Smooth muscle cell of the umbilical artery (primary cell): Measurements from ENCODE around the gene TRIM51. TPM values are rescaled to one million over a fixed set of nuclear protein-coding genes. Genes with fewer than 3 reads are reported as not detected.

ENCODE experiments used
- total RNA-seq: library from RNA; depleted of rRNA; stranded (reverse); fragments of >200 nt; gene quantifications from 2 replicates; pipeline ENCODE4 v1.2.3, GENCODE V29; 2014

The TRIM51 gene
- total RNA-seq, result not detected in 2 replicates

GRCh38 chr11:55882997-55883396 lies at the start of gene TRIM51:
Gene TRIM51 (plus strand): TSS chr11:55883297. CDS start chr11:55885429, 2,132 bp downstream.

GRCh38 chr11:55838452-55838851 lies 44.6 kb upstream of the TRIM51 start, which contains the start of gene OR5D16:
Gene OR5D16 (plus strand): TSS chr11:55838752. CDS start chr11:55838752, 0 bp downstream.

GRCh38 chr11:55914482-55914881 lies 31.4 kb downstream of the TRIM51 start, which contains the start of gene OR5W2:
Gene OR5W2 (minus strand): TSS chr11:55914582. CDS start chr11:55914582, 0 bp downstream.

GRCh38 chr11:55936300-55936699 lies 53.2 kb downstream of the TRIM51 start, which contains the start of gene OR5I1:
Gene OR5I1 (minus strand): TSS chr11:55936400. CDS start chr11:55936400, 0 bp downstream.

Other genes with a start within 250 kb of the TRIM51 start
- gene OR4P4, start 248.2 kb upstream of the TRIM51 start, total RNA-seq, result not detected in 2 replicates
- gene OR4S2, start 235.0 kb upstream of the TRIM51 start, total RNA-seq, result not detected in 2 replicates
- not detected in 2 replicates for gene OR4C6, start 221.1 kb upstream of the TRIM51 start, total RNA-seq
- not detected in 2 replicates for gene OR5D13, start 109.9 kb upstream of the TRIM51 start, total RNA-seq
- not detected in 2 replicates for gene OR5D14, start 87.7 kb upstream of the TRIM51 start, total RNA-seq
- not detected in 2 replicates for gene OR5L1, start 71.9 kb upstream of the TRIM51 start, total RNA-seq
- not detected in 2 replicates for gene OR5D18, start 63.7 kb upstream of the TRIM51 start, total RNA-seq
- gene OR5L2, start 56.1 kb upstream of the TRIM51 start, total RNA-seq, result not detected in 2 replicates
- gene OR5D16, start 44.5 kb upstream of the TRIM51 start, total RNA-seq, result not detected in 2 replicates
- gene OR5W2, start 31.3 kb downstream of the TRIM51 start, total RNA-seq, result not detected in 2 replicates
- gene OR5I1, start 53.1 kb downstream of the TRIM51 start, total RNA-seq, result not detected in 2 replicates
- gene OR10AG1, start 86.6 kb downstream of the TRIM51 start, total RNA-seq, result not detected in 2 replicates
- not detected in 2 replicates for gene OR5F1, start 111.3 kb downstream of the TRIM51 start, total RNA-seq
- gene OR5AS1, start 144.4 kb downstream of the TRIM51 start, total RNA-seq, result not detected in 2 replicates
- gene OR8I2, start 210.0 kb downstream of the TRIM51 start, total RNA-seq, result not detected in 2 replicates
- not detected in 2 replicates for gene OR8H2, start 220.4 kb downstream of the TRIM51 start, total RNA-seq
- not detected in 2 replicates for gene OR8H3, start 239.1 kb downstream of the TRIM51 start, total RNA-seq